Measurements from ENCODE around the gene C9orf50.

Gene C9orf50

DNA sequence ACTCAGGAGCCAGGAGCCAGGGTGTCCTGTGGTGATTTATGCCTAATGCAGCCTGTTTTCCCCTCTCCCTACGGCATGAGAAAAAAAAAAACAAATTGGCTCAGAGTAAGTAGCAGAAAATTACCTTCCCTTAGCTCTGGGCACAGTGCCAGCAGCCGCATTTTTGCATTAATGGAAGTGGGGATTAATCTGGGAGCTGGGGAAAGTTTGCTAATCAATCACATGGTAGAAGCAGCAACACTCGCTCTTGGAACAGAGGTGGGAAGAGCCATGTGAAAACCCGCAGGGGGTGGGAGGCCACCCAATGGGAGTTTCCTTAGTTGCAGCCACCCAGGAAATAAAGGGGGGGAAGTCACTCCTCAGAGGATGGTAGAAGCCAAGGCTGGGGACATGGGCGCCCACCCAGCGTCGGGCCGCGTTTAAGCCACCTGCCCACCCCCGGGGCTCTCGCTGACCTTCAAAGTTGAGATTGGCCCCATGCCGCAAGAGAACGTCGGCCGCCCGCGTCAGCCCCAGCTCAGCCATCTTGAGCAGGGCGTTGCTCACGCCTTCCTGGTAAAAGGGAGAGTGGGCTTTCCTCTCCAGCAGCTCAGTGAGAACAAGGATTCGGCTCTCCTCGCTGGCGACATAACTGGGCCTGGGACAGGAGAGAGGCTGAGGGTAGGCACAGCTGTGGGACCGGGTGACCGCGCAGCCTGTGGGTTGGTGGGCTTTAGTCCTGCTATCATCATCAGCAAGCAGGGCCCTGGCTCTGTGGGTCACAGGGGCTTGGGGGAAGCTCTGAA, 19.4 kb upstream of the C9orf50 start (continued):
- TF ChIP-seq ZNF473 (tag by site-specific recombination; IDR thresholded peaks at IDR 0.05), result no peak
- no peak for TF ChIP-seq ZNF830 (tag by site-specific recombination; IDR thresholded peaks at IDR 0.05; ENCODE audit: low read depth)
- no peak; the same call in 1 of the 2 replicates for TF ChIP-seq ZNF501 (tag by site-specific recombination; IDR thresholded peaks at IDR 0.05)
- TF ChIP-seq ZNF76 (tag by site-specific recombination; IDR thresholded peaks at IDR 0.05; ENCODE audit: borderline replicate concordance, low read depth), result peak; percentile 45; the same call in 1 of the 2 replicates
- peak; percentile 79 for TF ChIP-seq ZXDB (tag by site-specific recombination; IDR thresholded peaks at IDR 0.05)
- TF ChIP-seq KLF16 (tag by site-specific recombination; IDR thresholded peaks at IDR 0.05), result no peak
- peak; percentile 100 for TF ChIP-seq ZNF341 (tag by site-specific recombination; IDR thresholded peaks at IDR 0.05; ENCODE audit: low read depth)
- peak; percentile 69; the same call in 1 of the 2 replicates for TF ChIP-seq ZNF558 (tag by site-specific recombination; IDR thresholded peaks at IDR 0.05)
- TF ChIP-seq ZNF24 (tag by site-specific recombination; IDR thresholded peaks at IDR 0.05), result peak; percentile 88
- no peak for TF ChIP-seq ZNF132 (tag by site-specific recombination; IDR thresholded peaks at IDR 0.05; ENCODE audit: borderline replicate concordance)
- TF ChIP-seq, protein P1, sequence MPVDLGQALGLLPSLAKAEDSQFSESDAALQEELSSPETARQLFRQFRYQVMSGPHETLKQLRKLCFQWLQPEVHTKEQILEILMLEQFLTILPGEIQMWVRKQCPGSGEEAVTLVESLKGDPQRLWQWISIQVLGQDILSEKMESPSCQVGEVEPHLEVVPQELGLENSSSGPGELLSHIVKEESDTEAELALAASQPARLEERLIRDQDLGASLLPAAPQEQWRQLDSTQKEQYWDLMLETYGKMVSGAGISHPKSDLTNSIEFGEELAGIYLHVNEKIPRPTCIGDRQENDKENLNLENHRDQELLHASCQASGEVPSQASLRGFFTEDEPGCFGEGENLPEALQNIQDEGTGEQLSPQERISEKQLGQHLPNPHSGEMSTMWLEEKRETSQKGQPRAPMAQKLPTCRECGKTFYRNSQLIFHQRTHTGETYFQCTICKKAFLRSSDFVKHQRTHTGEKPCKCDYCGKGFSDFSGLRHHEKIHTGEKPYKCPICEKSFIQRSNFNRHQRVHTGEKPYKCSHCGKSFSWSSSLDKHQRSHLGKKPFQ (tag by site-specific recombination; IDR thresholded peaks at IDR 0.05), result peak; percentile 88
- no peak for TF ChIP-seq ZNF266 (tag by site-specific recombination; IDR thresholded peaks at IDR 0.05; ENCODE audit: low read depth)
- TF ChIP-seq, protein P2, sequence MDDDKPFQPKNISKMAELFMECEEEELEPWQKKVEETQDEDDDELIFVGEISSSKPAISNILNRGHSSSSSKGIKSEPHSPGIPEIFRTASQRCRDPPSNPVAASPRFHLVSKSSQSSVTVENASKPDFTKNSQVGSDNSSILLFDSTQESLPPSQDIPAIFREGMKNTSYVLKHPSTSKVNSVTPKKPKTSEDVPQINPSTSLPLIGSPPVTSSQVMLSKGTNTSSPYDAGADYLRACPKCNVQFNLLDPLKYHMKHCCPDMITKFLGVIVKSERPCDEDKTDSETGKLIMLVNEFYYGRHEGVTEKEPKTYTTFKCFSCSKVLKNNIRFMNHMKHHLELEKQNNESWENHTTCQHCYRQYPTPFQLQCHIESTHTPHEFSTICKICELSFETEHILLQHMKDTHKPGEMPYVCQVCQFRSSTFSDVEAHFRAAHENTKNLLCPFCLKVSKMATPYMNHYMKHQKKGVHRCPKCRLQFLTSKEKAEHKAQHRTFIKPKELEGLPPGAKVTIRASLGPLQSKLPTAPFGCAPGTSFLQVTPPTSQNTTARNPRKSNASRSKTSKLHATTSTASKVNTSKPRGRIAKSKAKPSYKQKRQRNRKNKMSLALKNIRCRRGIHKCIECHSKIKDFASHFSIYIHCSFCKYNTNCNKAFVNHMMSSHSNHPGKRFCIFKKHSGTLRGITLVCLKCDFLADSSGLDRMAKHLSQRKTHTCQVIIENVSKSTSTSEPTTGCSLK (tag by site-specific recombination; IDR thresholded peaks at IDR 0.05), result no peak
- TF ChIP-seq ZNF791 (tag by site-specific recombination; IDR thresholded peaks at IDR 0.05), result no peak
- TF ChIP-seq ZNF626 (tag by site-specific recombination; IDR thresholded peaks at IDR 0.05), result no peak
- TF ChIP-seq ZNF2 (tag by site-specific recombination; IDR thresholded peaks at IDR 0.05), result peak; percentile 47; the same call in 1 of the 2 replicates
- no peak for TF ChIP-seq ZNF510 (tag by site-specific recombination; IDR thresholded peaks at IDR 0.05; ENCODE audit: insufficient replicate concordance)
- TF ChIP-seq, protein P3, sequence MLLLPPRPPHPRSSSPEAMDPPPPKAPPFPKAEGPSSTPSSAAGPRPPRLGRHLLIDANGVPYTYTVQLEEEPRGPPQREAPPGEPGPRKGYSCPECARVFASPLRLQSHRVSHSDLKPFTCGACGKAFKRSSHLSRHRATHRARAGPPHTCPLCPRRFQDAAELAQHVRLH (tag by site-specific recombination; IDR thresholded peaks at IDR 0.05), result no peak
- TF ChIP-seq ZNF214 (tag by site-specific recombination; IDR thresholded peaks at IDR 0.05; ENCODE audit: borderline replicate concordance), result no peak
- peak; percentile 62; the same call in 1 of the 2 replicates for TF ChIP-seq ZNF37A (tag by site-specific recombination; IDR thresholded peaks at IDR 0.05)
- peak; percentile 27; the same call in 1 of the 2 replicates for TF ChIP-seq ZBTB20 (tag by site-specific recombination; IDR thresholded peaks at IDR 0.05)
- TF ChIP-seq ZNF600 (tag by site-specific recombination; IDR thresholded peaks at IDR 0.05), result peak; percentile 67; the same call in 1 of the 2 replicates
- TF ChIP-seq ZNF629 (tag by site-specific recombination; IDR thresholded peaks at IDR 0.05), result peak; percentile 84
- TF ChIP-seq, protein P4, sequence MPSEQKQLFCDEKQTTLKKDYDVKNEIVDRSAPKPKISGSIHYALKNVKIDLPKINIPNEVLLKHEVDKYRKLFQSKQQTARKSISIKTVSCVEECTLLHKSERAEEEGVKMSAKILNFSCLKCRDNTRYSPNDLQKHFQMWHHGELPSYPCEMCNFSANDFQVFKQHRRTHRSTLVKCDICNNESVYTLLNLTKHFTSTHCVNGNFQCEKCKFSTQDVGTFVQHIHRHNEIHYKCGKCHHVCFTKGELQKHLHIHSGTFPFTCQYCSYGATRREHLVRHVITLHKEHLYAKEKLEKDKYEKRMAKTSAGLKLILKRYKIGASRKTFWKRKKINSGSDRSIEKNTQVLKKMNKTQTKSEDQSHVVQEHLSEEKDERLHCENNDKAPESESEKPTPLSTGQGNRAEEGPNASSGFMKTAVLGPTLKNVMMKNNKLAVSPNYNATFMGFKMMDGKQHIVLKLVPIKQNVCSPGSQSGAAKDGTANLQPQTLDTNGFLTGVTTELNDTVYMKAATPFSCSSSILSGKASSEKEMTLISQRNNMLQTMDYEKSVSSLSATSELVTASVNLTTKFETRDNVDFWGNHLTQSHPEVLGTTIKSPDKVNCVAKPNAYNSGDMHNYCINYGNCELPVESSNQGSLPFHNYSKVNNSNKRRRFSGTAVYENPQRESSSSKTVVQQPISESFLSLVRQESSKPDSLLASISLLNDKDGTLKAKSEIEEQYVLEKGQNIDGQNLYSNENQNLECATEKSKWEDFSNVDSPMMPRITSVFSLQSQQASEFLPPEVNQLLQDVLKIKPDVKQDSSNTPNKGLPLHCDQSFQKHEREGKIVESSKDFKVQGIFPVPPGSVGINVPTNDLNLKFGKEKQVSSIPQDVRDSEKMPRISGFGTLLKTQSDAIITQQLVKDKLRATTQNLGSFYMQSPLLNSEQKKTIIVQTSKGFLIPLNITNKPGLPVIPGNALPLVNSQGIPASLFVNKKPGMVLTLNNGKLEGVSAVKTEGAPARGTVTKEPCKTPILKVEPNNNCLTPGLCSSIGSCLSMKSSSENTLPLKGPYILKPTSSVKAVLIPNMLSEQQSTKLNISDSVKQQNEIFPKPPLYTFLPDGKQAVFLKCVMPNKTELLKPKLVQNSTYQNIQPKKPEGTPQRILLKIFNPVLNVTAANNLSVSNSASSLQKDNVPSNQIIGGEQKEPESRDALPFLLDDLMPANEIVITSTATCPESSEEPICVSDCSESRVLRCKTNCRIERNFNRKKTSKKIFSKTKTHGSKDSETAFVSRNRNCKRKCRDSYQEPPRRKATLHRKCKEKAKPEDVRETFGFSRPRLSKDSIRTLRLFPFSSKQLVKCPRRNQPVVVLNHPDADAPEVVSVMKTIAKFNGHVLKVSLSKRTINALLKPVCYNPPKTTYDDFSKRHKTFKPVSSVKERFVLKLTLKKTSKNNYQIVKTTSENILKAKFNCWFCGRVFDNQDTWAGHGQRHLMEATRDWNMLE (tag by site-specific recombination; conservative IDR thresholded peaks at IDR 0.05; ENCODE audit: low read depth), result no peak
- 0 out of 2 replicates have a peak, but pooled peaks have one; percentile 78 for TF ChIP-seq GLI2 (tag by site-specific recombination; IDR thresholded peaks at IDR 0.05; ENCODE audit: borderline replicate concordance, low read depth)
- TF ChIP-seq ZNF155 (tag by site-specific recombination; IDR thresholded peaks at IDR 0.05), result no peak
- peak; percentile 91 for TF ChIP-seq GLIS1 (tag by site-specific recombination; IDR thresholded peaks at IDR 0.05)
- TF ChIP-seq, protein P5, sequence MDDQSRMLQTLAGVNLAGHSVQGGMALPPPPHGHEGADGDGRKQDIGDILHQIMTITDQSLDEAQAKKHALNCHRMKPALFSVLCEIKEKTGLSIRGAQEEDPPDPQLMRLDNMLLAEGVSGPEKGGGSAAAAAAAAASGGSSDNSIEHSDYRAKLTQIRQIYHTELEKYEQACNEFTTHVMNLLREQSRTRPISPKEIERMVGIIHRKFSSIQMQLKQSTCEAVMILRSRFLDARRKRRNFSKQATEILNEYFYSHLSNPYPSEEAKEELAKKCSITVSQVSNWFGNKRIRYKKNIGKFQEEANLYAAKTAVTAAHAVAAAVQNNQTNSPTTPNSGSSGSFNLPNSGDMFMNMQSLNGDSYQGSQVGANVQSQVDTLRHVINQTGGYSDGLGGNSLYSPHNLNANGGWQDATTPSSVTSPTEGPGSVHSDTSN (CRISPR knock-in tag; IDR thresholded peaks at IDR 0.05), result no peak
